ENCODE data around the gene GON4L.
A peak's percentile ranks its signal among the peaks of the same experiment; 100 is the strongest.
"Not testable (repeated sequence)": the region's sequence is repeated elsewhere in the genome, so short reads cannot be mapped to it uniquely, and the experiment has no call there.

GON4L gene

DNA sequence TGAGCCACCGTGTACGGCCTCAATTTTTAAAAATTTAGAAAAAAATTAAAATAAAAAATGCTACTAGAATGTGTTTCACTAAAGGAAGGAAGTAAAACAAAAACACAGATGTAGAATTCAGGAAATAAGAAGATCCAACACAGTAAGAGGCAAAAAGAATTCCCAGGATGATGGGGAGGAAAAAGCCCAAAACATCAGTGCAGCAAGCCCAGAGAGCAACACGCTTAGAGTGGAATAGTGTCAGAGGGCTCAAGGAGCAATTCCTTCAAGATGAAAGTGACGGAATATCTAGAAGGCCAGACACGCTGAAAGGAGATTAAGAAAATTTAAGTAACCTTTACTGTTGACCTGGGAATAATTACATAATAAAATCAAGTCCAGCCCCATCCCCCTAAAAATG lies 87.8 kb downstream of the GON4L start:
- no peak for DNase-seq (ENCODE audit: extremely low read depth, low read depth)
- TF ChIP-seq, protein P1, sequence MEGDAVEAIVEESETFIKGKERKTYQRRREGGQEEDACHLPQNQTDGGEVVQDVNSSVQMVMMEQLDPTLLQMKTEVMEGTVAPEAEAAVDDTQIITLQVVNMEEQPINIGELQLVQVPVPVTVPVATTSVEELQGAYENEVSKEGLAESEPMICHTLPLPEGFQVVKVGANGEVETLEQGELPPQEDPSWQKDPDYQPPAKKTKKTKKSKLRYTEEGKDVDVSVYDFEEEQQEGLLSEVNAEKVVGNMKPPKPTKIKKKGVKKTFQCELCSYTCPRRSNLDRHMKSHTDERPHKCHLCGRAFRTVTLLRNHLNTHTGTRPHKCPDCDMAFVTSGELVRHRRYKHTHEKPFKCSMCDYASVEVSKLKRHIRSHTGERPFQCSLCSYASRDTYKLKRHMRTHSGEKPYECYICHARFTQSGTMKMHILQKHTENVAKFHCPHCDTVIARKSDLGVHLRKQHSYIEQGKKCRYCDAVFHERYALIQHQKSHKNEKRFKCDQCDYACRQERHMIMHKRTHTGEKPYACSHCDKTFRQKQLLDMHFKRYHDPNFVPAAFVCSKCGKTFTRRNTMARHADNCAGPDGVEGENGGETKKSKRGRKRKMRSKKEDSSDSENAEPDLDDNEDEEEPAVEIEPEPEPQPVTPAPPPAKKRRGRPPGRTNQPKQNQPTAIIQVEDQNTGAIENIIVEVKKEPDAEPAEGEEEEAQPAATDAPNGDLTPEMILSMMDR (IDR thresholded peaks at IDR 0.05; ENCODE audit: low read depth, low read length): no peak

DNA sequence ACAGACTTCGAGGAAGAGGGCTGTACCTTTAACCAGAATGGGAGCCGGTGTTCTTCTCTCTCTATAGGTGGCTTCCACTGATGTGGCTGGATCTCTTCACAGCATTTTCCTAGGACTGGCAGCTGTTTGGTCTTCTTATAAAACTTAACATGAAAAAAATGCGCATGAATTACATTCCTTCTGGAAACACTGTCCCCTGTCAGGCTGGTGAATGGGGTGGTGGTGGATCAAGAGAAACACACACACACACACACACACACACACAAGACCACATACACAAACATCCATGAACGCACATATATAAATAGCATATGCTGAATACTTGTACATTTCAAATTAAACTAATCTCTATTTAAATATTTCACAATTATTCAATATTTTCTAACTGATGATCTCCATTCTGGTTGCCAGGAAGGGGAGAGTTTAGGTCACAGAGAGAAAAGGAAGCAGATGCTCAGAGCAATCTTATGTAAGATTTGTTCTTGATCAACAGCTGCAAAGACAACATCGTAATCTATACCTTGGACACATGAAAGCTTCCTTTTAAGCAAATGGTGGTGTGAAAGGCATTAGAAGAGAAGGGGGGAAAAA lies 89.5 kb downstream of the GON4L start:
- DNase-seq (ENCODE audit: extremely low read depth, low read depth): not testable (repeated sequence)

DNA sequence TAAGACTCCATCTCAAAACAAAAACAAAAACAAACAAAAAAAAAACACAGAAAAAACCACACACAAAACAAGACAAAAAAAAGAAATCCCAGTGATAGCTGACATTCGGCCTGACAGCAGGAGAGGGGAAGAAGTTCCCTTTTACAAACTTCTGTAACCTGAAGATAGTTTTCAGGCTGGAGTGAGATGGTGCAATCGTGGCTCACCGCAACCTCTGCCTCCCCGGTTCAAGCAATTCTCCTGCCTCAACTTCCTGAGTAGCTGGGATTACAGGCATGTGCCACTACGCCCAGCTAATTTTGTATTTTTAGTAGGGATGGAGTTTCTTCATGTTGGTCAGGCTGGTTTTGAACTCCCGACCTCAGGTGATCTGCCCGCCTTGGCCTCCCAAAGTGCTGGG lies 93.0 kb downstream of the GON4L start:
- DNase-seq (ENCODE audit: extremely low read depth, low read depth): not testable (repeated sequence)

DNA sequence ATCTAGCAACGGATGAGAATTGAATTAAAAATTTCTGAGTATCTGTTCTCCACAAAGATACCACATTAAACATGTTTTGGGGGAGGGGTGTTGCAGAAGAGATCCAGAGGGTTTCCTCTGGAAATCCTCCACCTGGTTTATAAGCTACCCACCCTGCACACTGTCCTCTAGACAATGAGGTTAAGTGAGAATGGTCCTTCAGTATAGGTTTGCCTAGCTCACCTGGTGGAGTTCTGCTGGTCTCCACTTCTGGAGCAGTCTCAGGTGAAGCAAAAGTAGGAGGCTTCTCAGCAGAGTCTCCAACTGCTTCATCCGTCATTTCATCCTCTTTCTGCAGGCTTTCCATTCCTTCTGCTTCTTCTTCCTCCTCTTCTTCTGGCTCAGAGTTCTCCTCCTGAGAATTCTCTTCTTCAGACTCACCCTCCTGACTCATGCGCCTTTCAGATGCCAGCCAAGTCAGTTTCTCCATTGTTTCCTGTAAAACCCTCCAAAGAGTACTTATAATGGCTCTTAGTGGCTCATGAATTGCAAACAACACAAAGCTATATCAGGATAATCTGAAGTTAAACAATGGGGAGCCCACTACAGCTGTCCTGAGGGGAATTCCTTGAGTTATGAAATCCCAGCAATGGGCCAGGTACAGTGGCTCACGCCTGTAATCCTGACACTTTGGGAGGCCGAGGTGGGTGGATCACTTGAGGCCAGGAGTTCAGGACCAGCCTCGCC lies 93.8 kb downstream of the GON4L start:
- peak; percentile 61 for DNase-seq (ENCODE audit: extremely low read depth, low read depth)

DNA sequence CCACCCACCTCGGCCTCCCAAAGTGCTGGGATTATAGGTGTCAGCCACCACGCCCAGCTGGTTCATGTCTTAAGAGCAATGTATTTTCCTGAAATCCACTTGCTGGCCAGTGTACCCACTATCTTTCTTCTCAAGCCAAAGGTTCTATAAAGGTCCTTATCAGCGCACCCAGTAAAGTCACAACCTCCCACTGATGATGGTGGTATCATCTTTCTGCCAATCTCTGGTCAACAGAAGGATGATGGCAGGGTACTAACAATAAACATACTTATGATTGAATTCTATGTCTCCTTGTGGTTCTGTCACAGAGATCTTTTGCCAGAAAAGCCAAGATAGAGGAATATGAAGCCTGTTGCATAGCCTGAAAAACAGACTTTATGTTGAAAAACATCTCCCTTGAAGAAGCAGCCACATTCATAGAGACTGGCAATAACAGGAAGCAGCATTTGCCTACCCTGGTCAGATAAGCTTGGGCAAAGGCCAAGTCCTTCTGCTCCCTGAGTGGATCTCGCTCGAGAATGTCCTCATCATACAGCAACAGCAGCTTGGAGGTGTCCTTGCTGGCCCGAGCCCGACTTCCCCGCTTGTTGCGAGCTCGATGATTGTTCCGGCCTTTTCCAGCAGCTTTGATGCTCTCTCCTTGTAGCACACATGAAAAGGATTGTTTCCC lies 95.1 kb downstream of the GON4L start:
- TF ChIP-seq, protein P1 (IDR thresholded peaks at IDR 0.05; ENCODE audit: low read depth, low read length): no peak

DNA sequence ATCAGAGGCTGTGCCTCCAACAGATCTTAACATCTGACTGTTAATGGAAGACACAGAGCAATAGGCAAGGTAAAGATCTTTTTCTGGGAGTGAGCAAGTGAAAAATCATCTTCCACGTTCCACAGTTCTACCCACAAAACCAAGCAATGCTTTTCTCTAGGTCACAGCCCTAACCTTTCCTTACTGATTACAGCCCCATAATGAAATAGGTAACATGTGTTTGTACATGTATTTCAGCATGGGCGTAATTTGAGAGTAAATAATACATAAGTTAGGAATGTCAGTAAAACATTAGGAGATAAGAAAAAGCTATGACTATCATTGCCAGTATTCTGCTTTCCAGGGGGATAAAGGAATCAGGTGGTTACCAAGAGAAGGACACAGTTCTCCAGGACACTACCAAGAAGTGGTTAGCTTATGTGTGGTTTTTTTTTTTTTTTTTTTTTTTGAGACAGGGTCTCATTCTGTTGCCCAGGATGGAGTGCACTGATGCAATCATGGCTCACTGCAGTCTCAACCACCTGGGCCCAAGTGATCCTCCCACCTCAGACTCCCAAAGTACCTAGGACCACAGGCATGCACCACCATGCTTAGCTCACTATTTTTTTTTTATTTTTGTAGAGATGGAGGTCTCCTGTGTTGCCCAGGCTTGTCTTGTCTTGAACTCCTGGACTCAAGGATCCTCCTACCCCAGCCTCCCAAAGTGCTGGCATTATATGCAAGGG lies 96.1 kb downstream of the GON4L start:
- TF ChIP-seq, protein P1 (IDR thresholded peaks at IDR 0.05; ENCODE audit: low read depth, low read length): no peak
- DNase-seq (ENCODE audit: extremely low read depth, low read depth): no peak

More for the DNA sequence above, 95.1 kb downstream of the GON4L start:
- no peak for DNase-seq (ENCODE audit: extremely low read depth, low read depth)

DNA sequence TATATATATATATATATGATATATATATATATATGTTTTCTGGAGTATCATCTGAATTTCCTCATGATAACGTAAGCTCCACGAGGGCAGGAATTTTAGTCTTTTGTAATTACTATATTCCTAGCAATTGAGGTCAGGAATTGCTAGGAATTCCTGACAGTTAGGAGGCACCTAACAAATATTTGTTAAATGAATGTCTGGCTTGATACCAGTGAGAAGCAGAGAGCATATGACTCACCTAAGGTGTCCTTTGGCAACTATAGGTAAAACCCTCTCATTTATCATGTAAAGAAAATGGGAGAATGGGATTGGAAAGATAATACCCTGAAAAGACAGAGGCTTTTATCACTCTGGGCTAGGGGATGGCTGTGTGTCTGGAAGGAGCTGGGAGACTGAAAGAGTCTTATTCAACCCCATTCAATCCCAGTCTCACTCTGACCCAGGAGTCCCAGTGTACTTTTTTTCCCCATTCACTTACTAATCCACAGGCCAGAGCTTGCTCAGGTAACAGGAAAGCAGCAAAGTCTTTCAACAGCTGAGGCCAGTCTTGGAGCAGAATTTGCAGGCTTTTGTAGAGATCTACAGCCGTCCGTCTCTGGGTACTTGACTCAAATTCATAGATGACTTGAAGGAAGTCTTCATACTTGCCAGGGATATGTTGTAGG lies 96.9 kb downstream of the GON4L start:
- TF ChIP-seq, protein P1 (IDR thresholded peaks at IDR 0.05; ENCODE audit: low read depth, low read length): no peak

DNA sequence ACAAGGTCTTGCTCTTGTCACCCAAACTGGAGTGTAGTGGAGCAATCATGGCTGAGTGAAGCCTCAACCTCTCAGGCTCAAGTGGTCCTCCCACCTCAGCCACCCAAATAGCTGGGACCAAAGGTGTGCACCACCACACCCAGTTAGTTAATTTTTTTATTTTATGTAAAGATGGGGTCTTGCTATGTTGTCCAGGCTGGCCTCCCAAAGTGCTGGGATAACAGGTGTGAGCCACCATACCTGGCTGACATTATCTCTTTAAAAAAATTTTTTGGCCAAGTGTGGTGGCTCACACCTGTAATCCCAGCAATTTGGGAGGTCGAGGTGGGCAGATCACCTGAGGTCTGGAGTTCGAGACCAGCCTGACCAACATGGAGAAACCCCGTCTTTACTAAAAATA lies 98.0 kb downstream of the GON4L start:
- DNase-seq (ENCODE audit: extremely low read depth, low read depth): not testable (repeated sequence)

More for the DNA sequence above, 96.9 kb downstream of the GON4L start:
- no peak for DNase-seq (ENCODE audit: extremely low read depth, low read depth)

DNA sequence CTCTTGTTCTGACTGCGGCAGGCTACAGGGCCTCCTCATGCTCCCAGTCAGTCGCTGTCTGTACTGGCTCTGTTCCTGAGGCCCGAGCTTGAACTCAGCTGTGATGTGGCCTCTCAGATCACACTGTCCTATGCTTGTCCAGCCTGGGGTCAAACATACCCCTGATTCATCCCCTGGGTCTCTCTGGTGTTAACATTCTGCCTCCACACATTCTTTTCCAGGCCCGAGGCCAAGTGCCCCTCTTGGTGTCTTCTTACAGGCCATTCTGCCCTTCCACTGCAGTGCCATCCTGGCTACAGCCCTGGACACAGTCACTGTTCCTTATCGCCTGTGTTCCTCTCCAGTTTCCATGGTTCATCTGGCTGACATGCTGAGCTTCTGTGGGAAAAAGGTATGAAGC lies 108.9 kb downstream of the GON4L start:
- not testable (repeated sequence) for DNase-seq (ENCODE audit: extremely low read depth, low read depth)

DNA sequence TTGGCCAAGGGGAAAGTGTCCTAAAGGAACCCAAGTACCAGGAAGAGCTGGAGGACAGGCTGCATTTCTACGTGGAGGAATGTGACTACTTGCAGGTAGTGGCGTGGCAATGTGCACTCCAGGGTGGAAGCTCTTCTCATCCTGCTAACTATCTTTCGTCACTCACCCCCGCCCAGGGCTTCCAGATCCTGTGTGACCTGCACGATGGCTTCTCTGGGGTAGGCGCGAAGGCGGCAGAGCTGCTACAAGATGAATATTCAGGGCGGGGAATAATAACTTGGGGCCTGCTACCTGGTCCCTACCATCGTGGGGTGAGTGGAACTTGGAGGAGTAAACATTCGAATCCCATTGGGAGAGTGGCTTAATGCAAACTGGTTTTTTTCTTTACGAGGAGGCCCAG lies 109.4 kb downstream of the GON4L start:
- not testable (repeated sequence) for DNase-seq (ENCODE audit: extremely low read depth, low read depth)

DNA sequence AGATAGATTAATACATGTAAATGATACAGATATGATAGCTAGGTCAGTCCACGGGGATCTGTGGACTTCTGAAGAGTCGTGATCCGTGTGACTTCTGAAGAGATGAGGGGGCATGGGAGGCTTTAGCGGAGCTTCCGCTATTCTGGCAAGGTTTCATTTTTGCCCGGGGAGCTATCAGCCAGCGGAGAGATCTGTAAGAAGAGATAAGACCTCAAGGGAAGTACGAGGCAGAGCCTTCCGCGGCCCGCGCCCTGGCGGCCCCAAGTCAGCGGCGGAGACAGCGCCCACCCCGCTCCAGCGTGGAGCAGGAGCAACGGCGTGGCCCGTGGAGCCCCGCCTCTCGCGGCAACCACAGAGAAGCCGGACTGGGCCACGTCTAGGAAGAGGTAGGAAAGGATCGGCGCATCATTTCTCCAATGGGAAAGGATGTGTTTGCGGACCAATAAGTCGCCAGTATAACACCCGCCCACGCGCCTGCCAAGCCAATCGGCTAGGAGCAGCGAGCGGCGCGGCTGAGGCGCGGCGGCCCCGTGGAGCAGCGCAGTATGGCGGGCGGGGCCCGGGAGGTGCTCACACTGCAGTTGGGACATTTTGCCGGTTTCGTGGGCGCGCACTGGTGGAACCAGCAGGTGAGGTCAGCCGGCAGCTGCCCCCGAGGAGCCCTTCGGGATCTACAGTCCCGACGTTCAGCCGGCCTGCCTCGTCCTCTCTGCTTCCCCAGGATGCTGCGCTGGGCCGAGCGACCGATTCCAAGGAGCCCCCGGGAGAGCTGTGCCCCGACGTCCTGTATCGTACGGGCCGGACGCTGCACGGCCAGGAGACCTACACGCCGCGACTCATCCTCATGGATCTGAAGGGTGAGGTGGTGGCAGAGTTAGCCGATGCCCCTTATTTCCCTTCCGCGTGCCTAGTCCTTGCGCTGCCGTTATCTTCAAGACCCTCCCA lies 111.5 kb downstream of the GON4L start:
- DNase-seq (ENCODE audit: extremely low read depth, low read depth): peak; percentile 94

All from AG09319 (cell line).